Choroid plexus epithelial cell (primary cell): ENCODE measurements around the gene P2RX3.
A peak's percentile ranks its signal among the peaks of the same experiment; 100 is the strongest.

Experiments
- DNase-seq: peaks from one replicate; pipeline ENCODE4 v3.0.0-alpha.2; 2010; ENCODE audit warnings: low read depth
- H3K4me3 ChIP-seq: 2 replicates; pipeline ENCODE4 v1.5.1; 2011; ENCODE audit warnings: low read depth, mild to moderate bottlenecking, control low read depth, low read length, moderate library complexity
- TF ChIP-seq, protein P1 (sequence below): conservative IDR thresholded peaks from 2 replicates; pipeline ENCODE4 v1.5.1; 2011; ENCODE audit warnings: low read depth, mild to moderate bottlenecking, control low read depth, inconsistent platforms, low read length, moderate library complexity

P2RX3 gene

DNA sequence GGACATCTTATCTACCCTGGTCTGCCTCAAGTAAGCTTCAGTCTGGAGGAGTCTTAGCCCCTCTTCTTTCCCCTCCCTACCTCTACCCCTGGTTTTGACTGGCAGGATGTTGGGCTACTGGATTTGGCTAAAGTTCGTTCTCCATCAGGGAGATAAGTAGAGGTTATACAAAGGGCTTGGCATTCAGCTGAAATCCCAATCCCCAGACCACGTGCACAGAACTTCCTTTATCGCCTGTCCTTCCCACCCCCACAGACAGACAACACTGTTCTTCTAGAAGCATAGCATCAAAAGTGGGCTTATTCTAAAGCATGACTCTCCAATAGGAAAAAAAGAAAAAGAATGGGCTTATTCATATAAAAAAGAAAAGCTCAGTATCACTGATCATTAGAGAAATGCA is 35.0 kb downstream of the P2RX3 start:
- H3K4me3 ChIP-seq = no peak overlapping the region
- no peak for DNase-seq
- TF ChIP-seq, protein P1, sequence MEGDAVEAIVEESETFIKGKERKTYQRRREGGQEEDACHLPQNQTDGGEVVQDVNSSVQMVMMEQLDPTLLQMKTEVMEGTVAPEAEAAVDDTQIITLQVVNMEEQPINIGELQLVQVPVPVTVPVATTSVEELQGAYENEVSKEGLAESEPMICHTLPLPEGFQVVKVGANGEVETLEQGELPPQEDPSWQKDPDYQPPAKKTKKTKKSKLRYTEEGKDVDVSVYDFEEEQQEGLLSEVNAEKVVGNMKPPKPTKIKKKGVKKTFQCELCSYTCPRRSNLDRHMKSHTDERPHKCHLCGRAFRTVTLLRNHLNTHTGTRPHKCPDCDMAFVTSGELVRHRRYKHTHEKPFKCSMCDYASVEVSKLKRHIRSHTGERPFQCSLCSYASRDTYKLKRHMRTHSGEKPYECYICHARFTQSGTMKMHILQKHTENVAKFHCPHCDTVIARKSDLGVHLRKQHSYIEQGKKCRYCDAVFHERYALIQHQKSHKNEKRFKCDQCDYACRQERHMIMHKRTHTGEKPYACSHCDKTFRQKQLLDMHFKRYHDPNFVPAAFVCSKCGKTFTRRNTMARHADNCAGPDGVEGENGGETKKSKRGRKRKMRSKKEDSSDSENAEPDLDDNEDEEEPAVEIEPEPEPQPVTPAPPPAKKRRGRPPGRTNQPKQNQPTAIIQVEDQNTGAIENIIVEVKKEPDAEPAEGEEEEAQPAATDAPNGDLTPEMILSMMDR = no peak

DNA sequence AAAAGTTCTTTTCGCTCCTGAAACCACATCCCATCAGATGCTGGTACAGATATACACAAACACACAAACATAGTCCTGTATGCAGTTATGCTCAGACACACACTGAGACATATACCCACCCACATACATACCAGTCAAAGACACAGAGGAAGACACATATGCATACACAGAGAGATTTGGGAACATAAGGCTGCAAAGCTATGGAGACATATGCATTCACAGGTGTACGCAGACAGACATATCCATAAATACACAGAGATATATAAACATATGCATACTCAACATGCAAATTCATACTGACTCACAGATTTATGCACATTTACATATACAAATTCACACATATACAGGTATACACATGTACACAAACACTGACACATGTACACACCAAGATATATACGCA is 36.8 kb downstream of the P2RX3 start:
- TF ChIP-seq, protein P1 = no peak
- no peak for DNase-seq
- H3K4me3 ChIP-seq = no peak overlapping the region

DNA sequence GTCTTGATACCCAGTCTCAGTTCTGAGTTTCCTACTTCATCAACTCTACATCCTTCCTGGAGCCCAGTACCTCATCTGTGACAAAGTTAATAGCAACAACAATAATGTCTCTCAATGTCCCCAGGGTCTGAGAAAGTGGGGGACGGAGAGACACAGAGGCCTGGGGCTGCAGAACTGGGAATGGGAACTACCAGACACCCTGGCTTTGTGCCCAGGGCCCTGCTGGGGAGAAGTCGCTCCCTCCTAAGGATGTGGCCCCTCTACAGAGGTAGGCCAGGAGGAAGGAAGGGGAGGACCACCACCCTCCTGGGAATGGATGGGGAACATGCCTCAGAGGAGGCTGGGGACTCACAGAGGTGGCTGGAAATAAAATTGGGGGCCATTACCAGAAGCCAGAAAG is 37.3 kb downstream of the P2RX3 start:
- no peak for DNase-seq
- no peak overlapping the region for H3K4me3 ChIP-seq
- TF ChIP-seq, protein P1 = no peak

DNA sequence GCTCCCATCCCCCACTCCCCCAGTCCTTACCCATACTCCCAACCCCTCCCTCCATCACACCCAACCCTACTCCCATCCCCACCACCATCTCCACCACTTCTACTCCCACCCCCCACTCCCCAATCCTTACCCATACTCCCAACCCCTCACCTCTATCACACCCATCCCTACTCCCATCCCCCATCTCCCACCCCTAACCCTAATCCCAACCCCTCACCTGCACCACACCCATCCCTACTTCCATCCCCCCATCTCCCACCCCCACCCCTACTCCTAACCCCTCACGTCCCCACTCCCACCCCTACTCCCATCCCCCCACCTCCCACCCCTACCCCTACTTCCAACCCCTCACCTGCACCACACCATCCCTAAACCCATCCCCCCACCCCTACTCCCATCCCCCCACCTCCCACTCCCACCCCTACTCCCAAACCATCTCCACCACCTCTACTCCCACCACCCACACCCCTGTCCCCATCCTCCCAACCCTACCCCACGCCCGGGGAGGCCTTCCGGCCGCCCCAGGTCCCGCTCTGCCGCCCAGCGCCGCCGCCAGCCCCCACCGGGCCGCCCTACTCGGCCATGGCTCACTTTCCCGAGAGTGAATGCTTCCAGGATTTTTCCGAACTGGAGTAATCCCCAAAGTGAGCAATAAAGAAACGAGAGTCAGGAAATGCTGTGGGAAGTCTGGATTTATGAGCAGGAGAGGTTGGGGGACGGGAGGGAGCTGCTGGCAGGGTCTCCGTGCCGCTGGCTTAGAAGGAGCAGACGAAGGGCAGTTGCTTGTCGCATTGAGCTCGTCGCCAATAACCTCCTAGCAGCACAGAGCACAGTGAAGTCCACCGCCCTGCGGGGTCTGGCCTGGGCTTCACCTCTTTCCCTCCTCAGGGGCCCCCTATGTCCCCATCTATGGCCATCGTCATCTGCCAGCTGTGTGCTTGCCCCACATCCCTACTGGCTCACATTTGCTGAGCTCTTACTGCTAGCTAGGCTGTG is 38.2 kb downstream of the P2RX3 start:
- H3K4me3 ChIP-seq = no peak overlapping the region
- TF ChIP-seq, protein P1 = no peak
- DNase-seq = no peak

DNA sequence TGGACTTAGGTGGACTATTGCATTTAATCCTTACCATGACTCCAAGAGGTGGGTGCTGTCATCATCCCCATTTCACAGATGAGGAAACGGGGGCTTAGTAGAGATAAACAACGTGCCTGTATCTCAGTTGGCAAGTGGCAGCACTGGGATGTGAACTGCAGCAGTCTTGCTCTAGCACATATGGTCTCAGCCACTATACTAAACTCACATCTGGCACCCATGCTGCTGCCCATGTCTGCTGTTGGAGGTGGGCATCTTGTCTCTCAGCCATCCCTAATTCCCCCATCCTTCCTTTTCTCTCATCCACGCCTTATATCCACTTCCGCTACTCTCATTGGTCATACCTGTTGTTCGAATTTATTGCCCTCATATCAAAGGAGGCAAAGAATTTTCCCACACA is 39.0 kb downstream of the P2RX3 start:
- H3K4me3 ChIP-seq = no peak overlapping the region
- no peak for DNase-seq

DNA sequence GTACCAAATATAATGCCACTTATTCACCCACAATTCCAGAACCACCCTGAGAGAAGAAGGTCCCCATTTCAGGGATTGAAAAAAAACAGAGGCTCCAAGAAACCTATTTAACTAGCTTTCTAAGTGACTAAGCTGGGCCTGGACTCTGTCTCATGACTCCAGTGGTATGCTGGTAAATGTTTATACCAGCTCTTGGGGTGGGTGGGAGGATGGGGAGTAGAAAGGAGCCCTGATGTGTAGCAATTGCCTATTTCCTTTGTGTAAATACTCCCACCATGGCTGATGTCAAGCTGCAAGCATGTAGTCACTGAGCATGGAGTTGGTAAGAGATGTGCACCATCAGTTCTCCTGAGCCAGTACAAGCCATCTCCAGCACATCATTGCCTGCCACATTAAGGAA is 40.0 kb downstream of the P2RX3 start:
- H3K4me3 ChIP-seq = no peak overlapping the region
- TF ChIP-seq, protein P1 = no peak
- no peak for DNase-seq

More for the DNA sequence above, 39.0 kb downstream of the P2RX3 start:
- TF ChIP-seq, protein P1 = no peak

DNA sequence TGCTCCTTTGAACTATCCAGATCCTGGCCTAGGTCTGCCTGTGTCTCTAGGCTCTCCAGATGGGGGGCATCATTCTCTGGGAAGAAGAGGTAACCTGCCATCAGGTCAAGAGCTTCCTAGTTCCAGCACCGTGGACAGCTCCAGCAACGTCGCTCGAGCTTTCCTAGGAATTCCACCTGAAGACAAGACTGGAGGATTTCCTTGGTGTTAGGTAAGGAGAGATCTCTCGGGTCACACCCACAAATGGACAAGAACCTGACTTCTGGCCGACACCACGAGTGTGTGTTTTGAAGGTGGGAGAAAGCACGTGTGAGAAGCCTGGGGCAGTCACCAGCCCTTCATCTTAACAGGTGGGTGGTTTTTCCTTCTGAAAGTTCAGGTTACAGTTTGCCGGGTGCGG is 41.6 kb downstream of the P2RX3 start:
- TF ChIP-seq, protein P1 = no peak
- peak; percentile 39 for DNase-seq
- no peak overlapping the region for H3K4me3 ChIP-seq
